A549 treated with DMSO at 1 μM for 4 hours (cell line): Measurements from ENCODE around the gene RAB43. TPM values are rescaled to one million over a fixed set of nuclear protein-coding genes. Genes with fewer than 3 reads are reported as not detected.

Experiments
- total RNA-seq: library from RNA; stranded (reverse); fragments of 200-300 nt; extraction: Qiagen RNA extraction; gene quantifications from 5 replicates; pipeline ENCODE4 v1.2.3, GENCODE V29; 2022; ENCODE audit warnings: low read depth

Gene RAB43
- 3.1 to 7.3 TPM (median 4.7 TPM) in 5 replicates for total RNA-seq

DNA sequence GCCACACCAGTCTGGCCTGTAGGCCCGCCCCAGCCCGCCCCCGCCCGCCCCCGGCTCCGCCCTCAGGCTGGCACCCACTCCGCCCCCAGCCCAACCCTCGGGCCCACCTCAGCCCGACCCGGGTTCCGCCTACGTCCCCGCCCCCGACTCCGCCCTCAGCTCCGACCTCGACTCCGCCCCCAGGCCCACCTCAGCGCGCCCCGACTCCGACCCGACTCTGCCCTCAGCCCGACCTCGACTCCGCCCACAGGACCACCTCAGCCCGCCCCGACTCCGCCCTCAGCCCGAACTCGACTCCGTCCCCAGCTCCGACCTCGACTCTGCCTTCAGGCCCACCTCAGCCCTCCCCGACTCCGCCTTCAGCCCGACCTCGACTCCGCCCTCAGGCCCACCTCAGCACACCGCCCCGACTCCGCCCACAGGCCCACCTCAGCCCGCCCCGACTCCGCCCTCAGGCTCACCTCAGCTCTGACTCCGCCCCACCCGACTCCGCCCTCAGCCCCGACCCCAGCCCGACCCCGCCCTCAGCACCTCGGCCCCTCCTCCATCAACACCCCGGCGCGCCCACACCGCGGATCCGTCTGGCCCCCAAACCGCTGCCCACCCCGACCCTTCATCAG, at the start of gene RAB43:
Gene RAB43, minus strand, starts transcription at position 13 of the 620 bp plus-strand sequence. CDS start 315 bp downstream, outside the sequence.

DNA sequence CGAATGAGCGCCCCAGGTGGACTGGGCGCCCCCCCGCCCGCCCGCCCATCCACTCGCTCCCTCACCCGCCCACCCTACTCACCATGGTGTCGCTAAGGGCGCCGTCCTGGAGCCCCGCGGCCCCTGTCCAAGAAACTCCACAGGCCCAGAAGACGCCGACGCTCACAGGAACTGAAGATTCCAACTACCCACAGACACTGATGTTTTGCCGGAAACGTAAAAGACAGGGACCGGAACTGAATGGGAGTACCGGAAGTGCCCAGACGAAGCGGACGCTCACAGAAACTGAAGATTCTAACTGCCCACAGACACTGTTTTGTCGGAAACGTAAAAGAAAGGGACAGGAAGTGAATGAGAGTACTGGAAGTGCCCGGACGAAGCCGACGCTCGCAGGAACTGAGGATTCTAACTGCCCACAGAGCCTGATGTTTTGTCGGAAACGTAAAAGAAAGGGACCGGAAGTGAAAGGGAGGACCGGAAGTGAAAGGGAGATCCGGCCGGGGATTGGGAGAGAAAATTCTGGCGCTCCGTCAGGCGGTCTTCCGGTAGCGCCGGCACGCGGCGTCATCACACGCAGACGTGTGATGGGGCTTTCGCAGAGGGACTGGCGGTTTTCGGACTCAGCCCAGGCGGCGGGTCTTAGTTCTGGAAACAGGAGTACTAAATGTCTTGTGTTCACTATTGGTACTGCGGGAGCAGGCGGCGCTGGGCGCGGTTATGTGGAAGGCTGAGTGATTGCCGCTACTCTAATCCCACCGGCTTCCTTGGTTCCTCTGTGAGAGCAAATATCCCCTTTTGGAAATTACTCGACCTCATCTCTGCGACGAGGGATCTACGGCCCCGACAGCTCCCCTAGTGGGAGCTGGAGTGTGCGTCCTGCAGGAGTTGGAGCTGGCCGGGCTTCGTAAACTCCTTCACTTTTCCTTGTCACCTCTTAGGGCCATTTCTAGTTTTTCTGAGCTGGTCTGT, 39.6 kb upstream of the RAB43 start, which contains the start of gene ISY1:
Gene ISY1, minus strand, starts transcription at position 173 of the 969 bp plus-strand sequence. Its CDS starts 88 bp downstream, at position 85.

DNA sequence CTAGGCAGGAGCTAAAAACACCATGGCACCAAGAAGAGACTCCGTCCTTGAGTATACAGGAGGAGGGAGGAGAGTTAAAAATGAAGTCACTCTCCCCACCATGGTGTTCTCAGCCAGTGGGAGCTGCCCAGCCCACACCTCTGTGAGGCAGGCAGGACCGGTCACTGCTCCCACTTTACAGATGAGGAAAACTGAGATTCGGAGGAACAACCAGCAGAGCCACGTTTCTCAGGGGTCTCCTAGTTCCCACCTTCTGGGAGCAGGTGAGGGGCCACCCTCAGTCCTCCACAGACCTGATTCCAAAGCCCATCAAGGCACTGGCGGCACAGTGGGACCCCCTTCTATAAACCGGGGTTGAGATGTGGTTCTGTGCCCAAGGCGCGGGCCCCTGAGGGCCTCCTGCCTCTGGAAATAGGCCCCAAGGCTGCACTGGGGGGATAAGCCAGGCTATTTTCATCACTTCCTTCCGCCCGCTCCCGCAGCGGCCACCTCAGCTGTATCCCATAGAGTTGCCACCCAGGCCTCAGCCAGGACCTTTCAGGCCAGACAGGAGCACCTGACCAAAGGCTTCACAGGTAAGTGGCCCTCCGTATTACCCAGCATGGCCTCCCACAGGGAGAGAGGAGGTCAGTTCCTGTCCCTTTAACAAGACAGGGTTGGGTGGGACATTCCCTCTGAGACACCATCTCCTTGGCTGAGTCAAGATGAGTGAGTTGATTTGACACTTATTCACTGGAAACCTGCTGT, 61.2 kb downstream of the RAB43 start, which contains the start of gene GP9:
Gene GP9, plus strand, starts transcription at position 504 of the 747 bp plus-strand sequence. CDS start 961 bp downstream, outside the sequence.

Other genes starting within 250 kb of the RAB43 start
- gene ACAD9, start 242.2 kb downstream of the RAB43 start, total RNA-seq = 24.0 to 27.1 TPM (median 24.7 TPM) in 5 replicates
- gene CFAP92, start 127.7 kb downstream of the RAB43 start, total RNA-seq = 0.05 TPM in 2 of 5 replicates, not detected in the others
- gene EFCC1, start 120.5 kb downstream of the RAB43 start, total RNA-seq = not detected in 5 replicates
- gene GP9, start 61.0 kb downstream of the RAB43 start, total RNA-seq = not detected in 5 replicates
- 19.0 to 24.5 TPM (median 22.6 TPM) in 5 replicates for gene ISY1, start 39.3 kb upstream of the RAB43 start, total RNA-seq
- 333 to 368 TPM (median 346 TPM) in 5 replicates for gene CNBP, start 62.1 kb upstream of the RAB43 start, total RNA-seq
- gene COPG1, start 127.8 kb upstream of the RAB43 start, total RNA-seq = 77.0 to 92.2 TPM (median 77.4 TPM) in 5 replicates
- 40.5 to 45.3 TPM (median 43.6 TPM) in 5 replicates for gene HMCES, start 157.1 kb upstream of the RAB43 start, total RNA-seq